Smooth muscle cell of the brain vasculature (primary cell): ENCODE measurements around the gene ASCL1.

Source experiments
- DNase-seq: peaks from one replicate; pipeline ENCODE4 v3.0.0-alpha.2; 2012; ENCODE audit warnings: low read depth, low spot score

ASCL1 gene

DNA sequence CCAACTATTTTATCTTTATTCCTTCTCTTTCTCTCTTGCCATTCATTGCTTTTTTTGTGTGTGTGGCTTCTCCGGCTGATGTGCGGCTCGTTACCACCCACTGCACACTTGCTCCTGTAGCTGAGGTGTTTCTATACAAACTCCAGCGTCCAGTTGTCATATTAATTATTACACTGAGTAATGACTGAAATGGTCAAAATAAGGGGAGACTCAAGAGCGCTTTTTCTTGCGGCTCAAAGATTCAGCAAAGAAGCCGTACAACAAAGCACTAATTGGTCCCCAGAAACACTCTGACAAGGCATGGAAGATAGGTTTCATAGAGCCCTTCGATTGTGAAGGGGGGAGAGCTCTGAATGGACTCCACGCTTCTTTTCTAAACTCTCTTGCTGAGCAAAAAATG, 5.6 kb upstream of the ASCL1 start:
- no peak for DNase-seq

DNA sequence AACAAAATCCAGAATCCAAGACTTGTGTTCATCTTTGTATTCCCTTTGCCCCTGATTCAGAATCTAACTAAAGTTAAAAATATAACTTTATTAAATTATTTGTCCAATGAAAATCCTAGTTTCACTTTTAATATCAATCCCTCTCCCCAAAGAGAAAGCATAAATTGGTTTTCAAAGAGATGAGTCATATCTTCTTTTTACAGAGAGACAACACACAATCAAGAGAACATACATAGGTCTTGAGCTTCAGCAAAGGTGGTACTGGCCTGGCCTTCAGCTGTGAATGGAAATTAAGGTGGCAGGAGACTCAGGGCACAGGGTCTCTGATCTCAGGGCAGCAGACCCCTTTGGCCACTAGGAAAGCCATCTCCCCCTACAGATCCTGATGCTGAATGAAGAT, 4.3 kb upstream of the ASCL1 start:
- no peak for DNase-seq

DNA sequence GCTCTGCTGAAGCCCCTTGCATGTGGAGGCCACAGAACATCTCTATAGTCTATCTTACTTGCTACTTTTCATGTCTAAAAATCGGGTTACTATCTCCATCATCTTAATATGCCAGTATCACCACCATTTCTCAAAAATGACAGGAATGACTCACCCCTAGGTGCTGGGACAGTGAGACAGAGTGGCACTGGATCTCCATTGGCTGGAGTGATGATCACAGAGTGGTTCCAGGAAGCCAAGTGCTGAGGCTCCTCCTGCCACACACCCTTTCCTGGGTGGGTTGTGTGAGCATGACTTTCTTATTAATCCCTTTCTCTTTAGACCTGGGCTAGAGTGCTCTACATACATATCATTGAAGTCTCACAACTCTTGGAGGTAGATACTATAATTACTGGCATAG, 3.3 kb upstream of the ASCL1 start:
- DNase-seq = no peak

DNA sequence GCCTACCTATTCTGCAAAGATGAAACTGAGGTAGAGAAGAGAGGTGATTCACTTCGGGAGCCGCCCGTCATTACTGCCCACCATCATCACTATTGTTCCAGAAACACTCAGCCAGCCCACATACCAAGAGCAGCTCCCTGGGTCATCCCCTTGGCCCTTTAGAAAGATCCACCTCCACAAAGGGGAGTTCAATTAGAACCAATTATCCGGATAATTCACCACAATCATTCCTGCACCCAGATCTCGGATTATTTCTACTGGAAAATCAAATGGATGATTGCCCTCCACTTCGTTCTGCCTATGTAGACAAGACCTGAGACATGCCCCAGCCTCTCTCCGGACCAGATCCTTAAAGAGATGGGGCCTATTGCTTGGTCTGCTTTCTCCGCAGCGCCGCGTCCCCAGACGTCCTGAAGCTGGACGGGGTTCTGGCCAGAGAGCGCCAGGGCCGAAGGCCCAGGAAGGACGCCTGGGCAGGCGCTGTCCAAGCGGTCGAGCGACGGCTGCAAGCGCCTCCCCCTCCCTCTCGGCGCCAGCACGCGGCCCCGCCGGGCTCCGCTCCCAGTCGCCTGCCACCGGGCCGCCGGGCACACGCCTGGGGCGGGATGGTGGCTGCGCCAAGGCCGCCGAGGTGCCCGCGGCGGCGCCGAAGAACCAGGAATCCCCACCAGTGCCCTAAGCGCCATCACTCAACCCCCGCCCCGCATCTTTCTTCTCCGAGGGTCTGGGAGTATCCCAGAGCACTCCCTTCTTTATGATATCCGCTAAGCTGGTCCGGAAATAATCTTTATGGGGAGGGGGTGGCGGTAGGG, 1.3 kb upstream of the ASCL1 start:
- no peak for DNase-seq

DNA sequence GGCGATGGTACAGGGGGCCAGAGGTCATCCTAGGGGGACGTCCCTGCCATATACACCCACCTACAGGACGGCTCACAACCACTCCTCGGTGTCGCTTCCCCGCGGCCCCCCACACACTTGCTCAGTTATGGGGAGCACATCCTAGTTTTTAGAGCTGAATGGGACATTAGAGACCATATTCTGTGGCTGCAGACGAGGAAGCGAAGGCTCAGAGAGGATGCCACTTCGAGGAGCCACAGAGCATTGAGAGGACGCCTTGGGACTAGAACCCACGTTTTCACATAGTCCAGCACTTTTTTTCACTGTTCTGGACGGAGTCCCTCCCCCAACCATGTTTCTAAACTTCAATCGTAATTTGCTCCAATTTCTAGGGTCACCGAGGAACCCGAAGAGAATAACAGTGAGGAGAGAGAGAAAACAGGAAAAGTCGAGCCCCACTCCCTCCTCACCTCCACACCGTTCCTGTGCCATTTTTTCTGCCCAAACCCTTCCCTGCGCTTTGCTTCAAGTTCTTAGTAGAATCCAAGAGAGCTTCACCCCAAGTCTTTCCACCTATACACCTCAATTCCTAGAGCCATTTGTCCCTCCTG, 641 bp upstream of the ASCL1 start:
- DNase-seq = no peak

DNA sequence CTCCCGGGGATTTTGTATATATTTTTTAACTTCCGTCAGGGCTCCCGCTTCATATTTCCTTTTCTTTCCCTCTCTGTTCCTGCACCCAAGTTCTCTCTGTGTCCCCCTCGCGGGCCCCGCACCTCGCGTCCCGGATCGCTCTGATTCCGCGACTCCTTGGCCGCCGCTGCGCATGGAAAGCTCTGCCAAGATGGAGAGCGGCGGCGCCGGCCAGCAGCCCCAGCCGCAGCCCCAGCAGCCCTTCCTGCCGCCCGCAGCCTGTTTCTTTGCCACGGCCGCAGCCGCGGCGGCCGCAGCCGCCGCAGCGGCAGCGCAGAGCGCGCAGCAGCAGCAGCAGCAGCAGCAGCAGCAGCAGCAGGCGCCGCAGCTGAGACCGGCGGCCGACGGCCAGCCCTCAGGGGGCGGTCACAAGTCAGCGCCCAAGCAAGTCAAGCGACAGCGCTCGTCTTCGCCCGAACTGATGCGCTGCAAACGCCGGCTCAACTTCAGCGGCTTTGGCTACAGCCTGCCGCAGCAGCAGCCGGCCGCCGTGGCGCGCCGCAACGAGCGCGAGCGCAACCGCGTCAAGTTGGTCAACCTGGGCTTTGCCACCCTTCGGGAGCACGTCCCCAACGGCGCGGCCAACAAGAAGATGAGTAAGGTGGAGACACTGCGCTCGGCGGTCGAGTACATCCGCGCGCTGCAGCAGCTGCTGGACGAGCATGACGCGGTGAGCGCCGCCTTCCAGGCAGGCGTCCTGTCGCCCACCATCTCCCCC, 777 bp downstream of the ASCL1 start:
- DNase-seq = no peak

DNA sequence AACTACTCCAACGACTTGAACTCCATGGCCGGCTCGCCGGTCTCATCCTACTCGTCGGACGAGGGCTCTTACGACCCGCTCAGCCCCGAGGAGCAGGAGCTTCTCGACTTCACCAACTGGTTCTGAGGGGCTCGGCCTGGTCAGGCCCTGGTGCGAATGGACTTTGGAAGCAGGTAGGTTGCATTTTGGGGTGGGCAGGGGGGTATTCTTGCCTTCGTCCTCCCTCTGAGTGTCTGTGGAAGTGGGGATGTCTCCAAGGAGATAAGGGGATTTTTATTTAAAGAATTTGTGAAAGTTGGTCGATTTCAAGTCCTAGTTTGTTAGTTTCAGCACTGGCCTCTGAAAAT, 1.3 kb downstream of the ASCL1 start:
- no peak for DNase-seq

DNA sequence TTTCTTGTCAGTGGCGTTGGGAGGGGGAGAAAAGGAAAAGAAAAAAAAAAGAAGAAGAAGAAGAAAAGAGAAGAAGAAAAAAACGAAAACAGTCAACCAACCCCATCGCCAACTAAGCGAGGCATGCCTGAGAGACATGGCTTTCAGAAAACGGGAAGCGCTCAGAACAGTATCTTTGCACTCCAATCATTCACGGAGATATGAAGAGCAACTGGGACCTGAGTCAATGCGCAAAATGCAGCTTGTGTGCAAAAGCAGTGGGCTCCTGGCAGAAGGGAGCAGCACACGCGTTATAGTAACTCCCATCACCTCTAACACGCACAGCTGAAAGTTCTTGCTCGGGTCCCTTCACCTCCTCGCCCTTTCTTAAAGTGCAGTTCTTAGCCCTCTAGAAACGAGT, 1.9 kb downstream of the ASCL1 start:
- no peak for DNase-seq

DNA sequence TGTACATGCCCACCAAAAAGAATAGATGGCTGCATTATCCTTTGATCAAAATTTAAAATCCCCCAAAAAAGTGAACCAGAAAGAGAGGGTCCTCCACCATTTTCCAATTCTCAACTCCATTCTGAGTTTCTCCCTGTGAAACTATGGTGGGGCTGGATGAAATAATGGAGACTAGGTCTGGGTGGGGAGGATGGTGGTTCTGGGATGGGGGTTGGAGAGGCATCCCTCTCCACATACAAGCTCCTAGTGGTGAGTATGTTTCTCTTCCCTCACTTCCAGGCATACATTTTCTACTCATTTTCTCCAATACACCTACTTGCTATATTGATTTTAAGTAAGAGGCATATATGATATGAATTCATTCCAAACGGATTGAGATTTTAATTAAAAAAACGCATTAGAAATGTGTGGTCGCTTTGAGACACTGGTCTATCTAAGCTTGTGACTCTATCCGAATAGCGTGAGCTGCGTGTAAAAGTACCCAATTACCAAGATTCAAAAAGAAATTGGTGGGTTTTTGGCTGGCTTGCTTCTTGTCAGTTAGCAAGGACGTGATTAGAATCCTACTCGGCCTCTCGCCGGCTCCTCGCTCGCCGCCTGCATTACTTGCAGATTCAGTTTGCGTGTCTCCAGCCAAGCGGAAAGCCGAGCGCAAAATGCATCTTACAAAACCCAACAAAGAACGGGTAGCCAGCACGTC, 3.4 kb downstream of the ASCL1 start:
- no peak for DNase-seq

DNA sequence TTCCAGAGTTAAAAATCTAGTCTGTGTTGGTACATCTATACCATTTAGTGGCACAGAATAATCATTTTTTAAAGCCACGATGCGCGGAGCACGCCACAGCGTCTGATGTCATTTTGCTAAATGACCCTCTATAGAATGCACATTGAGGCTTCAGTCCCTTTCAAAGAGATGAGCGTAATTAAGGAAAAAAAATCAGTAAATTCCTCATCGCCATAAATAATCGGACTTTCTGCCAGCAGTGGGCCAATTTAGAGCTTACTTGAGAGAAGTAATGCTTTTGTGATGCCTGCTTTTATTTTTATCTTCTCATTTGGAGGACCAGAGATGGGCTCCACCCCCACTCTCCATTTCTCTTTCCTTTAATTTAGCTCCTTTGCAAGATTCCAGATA, 4.0 kb downstream of the ASCL1 start:
- no peak for DNase-seq

DNA sequence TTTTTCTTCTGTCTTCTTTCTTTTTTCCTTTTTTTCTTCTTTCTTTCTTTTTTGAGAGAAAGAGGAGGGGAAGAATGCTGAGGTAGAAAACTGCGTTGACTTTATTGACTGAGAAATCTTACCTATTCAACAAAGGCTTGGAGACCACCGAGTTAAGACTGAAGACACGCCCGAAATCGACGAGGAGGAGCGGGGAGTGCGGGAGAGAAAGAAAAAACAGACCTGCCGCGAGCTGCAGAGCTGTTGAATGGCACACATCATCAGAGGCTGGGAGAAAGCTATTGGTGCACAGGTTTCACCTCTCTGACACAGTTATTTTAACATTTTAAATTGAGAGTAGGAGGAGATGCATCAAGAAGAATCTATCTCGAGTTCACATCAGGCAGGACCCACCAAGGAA, 5.1 kb downstream of the ASCL1 start:
- DNase-seq = no peak

DNA sequence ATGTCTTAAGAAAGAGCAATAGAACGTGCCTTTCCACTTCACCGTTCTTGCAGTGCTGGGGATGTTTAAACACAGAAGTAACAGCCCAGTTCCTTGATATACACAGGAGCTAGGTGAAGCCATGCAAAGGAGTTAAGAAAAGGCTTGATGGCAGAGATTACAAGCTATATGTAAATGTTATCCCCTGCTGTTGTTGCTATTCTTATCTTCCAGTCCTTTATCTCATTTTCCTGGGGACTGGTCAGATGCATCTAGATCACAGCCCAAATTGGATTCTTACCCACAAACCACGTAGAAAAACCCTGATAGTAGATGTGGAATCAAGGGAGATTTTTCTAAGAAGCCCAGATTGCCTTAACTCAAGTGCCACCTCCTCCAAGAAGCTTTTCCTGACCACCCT, 5.5 kb downstream of the ASCL1 start:
- no peak for DNase-seq

DNA sequence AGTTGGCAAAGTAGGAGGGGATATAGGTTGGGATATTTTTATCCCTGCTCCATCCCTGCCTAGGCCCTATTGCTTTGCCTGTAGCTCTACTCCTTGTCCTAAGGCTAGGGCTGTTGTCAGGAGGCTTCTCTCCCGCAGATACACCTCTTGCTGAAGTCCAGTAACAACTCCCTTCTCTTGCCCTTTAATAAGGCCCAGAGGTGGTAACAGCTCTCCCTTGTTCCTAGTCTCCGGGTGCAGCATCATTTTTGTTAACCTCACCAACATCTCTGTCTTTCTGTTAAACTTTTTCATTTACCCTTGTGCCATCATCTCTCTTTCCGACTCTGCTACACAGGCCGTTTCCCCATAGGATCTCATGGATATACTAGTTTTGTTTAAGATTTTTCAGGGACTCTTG, 6.3 kb downstream of the ASCL1 start:
- no peak for DNase-seq

DNA sequence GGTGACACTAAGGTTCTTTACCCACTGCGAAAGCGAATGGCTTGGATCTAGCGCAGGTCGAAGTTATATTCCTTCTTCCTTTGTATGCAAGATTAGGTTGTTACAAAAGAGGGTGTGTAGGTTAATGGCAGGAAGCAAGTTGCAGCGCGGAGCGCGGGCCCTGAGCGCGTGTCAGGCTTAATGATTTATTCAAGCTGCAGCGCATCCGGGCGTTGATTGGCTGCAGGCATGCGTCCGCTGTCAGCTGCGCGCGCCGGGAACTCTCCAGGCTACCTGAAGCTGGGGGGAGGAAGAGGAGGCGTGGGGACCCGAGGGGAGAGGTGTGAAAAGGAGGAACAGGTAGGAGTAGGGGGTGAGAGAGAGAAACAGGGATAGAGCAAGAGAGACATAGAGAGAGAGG, 7.4 kb downstream of the ASCL1 start:
- no peak for DNase-seq

DNA sequence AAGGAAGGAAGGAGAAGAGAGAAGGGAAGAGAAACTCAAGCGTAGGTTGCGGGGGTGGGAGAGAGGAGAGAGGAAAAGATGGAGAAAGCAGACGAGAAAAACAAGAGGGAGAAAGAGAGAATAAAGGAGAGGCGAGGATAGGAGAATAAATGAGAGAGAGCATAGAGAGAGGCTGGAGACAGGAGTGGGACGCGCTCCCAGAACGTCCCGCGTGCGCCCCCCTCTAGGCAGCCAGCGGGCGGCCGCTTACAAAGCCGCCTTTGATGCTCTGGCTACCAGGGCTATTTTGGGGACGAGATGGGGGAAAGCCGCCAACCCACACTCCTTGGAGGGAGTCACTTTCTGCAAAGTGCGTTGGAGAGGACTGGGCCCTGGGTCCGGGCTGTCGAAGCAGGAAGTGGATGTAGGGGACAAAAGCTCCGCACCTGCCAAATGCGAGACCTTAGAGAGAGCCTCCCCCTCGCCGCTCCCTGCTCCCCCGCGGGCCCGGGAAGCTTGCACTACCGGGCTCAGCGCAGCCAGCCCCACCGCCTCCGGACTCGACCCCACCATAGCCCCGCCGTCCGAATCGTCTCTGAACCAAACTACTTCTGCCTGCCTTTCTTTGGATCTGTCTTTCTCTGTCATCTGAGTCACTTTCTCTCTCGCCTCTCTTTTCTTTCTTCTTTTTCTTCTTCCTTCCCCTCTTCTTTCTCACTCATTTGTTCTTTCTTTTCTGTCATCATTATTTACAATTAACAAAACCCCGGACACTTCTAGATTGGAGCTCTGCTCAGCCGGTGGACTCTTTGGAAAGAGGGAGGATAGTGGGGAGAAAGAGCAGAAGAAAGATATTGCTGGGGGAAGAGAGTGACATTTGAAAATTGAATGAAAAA, 8.0 kb downstream of the ASCL1 start:
- DNase-seq = no peak

DNA sequence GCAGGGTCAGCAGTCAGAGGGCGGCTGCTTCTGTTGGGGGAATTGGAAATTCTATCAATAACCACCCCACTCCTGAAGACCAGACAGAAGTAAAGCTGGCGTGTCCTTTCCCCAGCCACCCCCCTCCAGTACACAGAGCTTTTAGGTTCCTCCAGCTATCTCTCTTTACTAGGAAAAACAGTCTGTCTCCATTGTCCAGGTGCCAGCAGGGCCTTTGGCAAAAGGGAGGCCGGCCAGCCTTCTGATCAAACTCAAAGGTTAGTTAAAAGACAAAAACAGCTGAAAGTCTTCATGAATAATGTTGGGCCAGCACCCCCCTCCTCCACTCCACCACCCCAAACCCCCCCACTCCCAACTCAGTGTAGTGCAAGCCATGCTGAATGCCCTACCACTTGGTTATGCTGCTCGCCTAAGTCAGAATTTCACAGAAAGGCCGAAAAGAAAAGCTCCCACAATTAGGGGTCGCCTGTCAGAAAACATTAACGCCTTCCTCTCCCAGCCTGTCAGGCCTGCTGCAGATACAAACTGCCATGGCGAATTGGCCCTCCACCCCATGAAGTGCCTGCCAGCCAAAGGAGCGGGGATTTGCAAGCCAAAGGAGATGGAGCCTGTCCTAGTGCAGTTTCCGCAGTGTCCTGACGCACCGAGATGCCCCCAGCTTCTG, 8.9 kb downstream of the ASCL1 start:
- DNase-seq = no peak

DNA sequence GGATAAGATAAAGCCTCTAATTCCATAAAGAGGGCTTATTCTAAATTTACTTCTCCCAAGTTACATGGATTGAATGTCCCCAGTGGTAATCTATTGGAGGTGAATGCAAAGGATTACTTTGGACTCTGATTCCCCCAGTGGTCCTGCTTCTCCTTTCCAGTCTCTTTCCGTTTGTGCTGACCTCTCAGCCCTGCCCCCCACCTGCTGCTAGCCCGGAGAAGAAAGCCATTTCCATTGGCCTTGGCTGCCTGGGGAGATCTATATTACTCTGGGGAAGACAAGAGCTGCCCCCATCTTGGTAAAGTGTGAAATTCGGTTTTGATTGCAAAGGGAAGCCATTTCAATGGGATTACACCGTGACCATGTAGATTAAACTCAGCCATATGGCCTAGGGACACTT, 13.3 kb downstream of the ASCL1 start:
- DNase-seq = no peak

DNA sequence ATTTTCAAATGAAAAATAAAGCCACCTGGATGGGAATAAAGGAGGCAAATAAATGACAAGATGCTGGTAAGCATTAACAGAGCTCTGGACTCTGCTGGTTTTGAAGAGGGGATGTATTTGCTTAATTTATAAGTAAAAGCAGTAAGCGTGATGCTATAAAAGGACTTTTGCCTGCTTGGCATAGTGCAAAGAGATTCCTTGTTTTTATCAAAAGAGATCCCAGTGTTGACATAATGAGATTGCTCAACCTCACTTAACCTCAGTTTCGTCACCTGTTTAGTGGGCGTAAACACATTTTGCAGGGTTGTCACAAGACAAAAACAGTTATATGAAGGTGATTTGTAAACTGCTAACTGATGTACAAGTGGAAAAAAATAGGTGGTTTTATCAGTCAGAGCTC, 13.8 kb downstream of the ASCL1 start:
- no peak for DNase-seq

DNA sequence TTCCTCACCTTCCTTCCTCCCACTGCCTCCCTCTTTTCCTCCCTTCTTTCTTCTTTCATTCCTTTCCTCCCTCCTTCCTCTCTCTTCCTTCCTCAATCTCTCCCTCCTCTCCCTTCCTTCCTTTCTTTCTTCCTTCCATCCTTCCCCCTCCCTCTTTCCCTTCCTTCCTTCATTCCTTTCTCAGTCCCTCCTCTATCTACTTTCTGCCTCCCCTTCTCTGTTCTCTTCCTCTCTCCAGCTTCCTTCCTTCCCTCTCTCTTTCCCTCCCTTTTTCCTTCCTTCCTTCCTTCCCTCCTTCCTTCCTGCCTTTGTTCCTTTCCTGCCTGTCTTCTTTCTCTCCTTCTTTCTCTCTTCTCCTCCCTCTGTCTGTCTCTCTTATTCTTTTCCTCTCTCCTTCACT, 16.1 kb downstream of the ASCL1 start:
- no peak for DNase-seq

DNA sequence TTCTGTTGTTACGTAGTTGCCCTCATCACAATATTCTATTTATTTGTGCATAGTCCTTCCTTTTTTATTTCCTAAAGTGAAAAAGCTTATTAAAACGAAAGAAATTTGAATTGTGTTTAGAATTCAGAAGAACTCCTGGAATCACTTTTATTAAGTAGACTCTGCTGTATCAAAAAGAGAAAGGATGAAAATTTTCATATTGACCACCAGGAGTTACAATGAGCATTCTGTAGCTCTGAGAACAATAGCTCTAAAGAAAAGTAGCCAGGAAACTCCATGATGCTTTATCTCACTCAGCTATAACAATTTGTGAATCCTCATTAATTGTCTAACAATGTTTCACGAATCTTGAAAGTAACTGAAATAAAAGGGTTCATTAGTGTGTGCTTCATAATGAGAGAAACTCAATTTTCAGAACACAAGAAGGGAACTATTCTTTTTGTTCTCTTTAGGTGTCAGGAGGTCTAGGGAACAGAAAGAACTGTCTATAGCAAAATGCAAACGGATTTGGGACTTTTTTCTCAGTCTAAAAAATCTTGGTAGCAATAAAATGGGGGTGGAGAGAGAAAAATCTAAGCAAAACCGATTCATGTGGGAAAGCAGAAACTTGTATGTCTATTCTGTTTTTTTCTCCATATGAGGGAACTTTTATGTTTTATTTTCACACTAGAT, 19.3 kb downstream of the ASCL1 start:
- no peak for DNase-seq
